Activated CD8-positive, alpha-beta memory T cell treated with anti-CD3 and anti-CD28 coated beads for 24 hours (primary cell): ENCODE results near the gene KAZALD1.

Experiments used
- DNase-seq: peaks from one replicate; pipeline ENCODE4 v3.0.0-alpha.2; 2020

KAZALD1 gene

DNA sequence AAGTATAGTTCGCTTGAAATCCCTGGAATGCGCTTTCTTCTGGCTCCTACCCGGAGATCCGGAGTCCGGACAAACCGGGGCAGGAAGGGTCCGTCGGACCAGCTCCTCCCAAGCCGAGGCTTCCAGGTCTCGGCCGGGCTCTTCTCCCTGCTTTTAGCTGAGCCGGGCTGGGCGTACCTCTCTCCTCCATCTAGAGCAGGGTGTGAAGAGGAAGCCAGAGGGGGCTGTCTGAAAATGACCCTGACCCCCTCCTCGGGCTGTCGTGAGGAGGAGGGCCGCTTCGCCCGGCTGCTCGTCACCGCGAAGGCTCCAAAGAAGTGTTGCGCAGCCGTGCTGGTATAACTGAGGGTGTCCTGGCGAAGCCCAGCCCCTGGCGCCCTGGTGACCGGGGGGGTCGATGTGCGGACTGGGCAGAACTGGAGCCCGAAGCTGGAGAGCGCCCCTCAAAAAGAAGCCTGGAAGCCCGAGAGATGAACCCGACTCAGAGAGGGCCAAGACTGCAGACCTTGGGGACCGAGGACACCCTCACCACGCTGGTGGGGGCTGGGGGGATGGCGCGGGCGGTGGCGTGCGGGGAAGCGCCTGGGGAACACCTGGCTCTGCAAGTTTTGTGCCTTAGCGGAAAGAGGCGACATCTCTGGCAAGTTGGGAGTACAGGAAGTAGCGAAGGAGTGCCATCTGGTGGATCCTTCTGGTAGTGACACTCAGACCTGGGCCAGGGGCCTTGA lies 5.7 kb downstream of the KAZALD1 start:
- DNase-seq: peak; percentile 90

- DNase-seq: no peak
These were observed 7.7 kb downstream of the KAZALD1 start for GRCh38 chr10:101069441-101069840.

GRCh38 chr10:101070098-101070497 lies 8.3 kb downstream of the KAZALD1 start:
- DNase-seq: no peak

DNA sequence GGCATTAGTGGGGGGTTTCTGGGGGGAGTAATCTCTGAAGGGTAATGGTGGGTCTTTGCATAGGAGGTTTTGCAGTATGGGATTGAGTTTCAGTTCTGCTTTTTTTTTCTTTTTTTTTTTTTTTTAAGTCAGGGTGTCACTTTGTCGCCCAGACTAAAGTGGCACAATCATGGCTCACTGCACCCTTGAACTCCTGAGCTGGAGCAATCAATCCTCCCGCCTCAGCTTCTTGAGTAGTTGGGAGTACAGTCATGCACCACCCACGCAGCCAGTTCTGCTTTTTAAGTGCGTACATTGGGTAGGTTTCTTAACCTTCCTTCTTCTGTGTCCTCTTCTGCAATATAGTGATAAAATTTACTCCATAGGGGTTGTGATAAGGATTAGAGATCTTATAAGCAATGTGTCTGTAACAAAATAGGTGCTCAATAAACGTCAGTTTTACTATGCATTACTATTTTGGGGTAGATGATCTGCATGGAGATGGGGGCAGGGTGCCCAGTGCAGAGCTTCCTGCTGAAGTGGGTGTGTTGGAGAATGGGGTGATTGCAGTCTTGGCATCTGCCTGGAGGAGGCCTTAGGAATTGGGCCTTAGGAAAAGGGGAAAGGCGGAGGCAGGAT lies 9.6 kb downstream of the KAZALD1 start:
- no peak for DNase-seq

GRCh38 chr10:101071885-101072433 lies 10.2 kb downstream of the KAZALD1 start:
- no peak for DNase-seq

DNA sequence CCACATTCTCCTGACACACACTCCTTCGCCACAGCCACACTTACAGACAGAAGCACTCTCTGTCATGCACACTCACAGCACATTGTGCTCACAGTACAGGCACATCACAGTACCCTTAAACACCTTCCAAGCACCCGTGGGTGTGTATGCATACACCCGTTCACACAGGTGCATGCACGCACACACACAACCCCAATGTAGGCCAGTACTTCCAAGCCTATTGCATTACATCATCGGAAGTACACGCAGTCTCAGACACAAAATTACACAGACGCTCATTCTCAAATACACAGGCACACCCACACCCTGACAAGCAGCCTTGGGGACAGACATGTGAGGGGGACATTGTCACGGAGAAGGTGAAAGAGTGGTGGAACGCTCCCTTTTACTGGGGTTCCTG lies 11.1 kb downstream of the KAZALD1 start:
- DNase-seq: no peak

DNA sequence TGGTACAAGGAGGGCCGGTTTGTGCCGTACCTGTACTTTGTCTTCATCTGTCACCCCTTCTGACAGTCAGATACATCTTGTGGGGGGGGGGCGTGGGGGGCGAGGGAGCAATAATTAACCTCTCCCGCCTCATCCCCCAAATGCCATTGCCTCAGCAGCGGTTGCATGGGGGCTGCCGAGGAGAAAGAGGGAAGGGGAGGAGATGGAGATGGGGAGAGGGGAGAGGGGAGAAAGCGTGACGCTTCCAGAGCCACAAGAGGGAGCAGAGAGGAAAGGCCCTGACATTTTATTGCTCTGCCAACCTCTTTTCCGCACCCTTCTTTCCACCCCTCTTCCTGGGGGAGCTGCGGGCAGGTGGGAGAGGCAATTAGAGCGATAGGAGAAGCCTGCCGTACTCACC lies 11.8 kb downstream of the KAZALD1 start:
- no peak for DNase-seq

DNA sequence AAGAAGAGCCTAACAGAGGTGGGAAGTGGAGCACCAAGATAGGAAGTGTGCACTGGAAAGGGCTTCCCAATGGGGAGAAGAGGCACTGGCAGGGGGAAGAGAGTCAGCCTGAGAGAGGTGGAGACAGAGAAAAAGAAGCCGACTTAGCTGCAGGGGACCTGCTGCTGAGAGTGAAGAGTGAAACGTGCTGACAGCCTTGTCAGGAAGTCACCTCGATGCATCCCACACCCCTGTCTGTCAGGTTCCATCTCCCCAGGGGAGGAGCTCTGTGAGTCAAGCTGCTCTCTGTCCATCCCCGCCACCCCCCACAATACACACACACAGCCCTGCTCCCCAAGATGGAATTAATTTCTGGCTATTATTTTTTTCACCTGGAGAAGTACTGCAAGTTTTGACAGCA lies 14.0 kb downstream of the KAZALD1 start:
- no peak for DNase-seq

- DNase-seq: no peak
These were observed 14.8 kb downstream of the KAZALD1 start for GRCh38 chr10:101076630-101077029.

DNA sequence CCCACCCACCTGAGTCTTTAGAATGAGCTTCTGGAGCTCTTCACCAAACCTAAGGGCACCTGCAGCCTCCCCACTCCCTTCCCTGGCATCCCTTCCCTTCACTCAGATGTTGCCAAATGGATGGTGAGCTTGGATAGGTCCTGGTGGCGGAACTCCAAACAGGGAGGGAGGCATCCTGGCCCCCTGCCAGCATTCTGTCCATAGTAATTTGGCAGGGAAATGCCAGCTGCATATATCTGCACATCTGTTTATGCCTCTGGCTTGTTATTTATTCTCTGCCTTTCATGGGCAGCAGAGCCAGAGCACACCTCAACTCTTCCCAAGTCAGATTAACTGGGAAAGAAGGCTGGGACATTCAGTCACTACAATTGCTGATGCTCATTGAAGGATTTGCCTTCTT lies 18.1 kb downstream of the KAZALD1 start:
- DNase-seq: no peak

- no peak for DNase-seq
These were observed 19.4 kb downstream of the KAZALD1 start for GRCh38 chr10:101080933-101081931.

GRCh38 chr10:101085846-101086245 lies 24.1 kb downstream of the KAZALD1 start:
- DNase-seq: no peak

GRCh38 chr10:101087376-101087775 lies 25.6 kb downstream of the KAZALD1 start:
- no peak for DNase-seq

DNA sequence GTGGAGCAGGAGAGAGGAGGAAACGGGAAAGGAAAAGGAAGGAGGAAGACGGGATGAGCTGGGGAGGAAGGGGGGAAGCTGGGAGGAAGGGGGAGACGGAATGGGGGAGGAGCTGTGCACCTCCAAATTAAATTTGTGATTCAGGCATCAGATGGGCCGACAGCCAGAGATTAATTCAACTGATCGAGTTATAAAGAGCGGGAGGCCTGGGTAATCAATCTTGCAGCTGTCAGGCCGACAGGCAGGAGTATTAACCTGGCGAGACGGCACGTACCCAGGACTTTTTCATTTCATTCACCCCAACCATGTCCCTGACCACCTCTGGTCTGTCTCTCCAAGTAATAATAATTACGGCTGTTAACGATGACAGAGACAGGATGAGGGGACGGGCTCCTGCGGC lies 26.2 kb downstream of the KAZALD1 start:
- DNase-seq: no peak

DNA sequence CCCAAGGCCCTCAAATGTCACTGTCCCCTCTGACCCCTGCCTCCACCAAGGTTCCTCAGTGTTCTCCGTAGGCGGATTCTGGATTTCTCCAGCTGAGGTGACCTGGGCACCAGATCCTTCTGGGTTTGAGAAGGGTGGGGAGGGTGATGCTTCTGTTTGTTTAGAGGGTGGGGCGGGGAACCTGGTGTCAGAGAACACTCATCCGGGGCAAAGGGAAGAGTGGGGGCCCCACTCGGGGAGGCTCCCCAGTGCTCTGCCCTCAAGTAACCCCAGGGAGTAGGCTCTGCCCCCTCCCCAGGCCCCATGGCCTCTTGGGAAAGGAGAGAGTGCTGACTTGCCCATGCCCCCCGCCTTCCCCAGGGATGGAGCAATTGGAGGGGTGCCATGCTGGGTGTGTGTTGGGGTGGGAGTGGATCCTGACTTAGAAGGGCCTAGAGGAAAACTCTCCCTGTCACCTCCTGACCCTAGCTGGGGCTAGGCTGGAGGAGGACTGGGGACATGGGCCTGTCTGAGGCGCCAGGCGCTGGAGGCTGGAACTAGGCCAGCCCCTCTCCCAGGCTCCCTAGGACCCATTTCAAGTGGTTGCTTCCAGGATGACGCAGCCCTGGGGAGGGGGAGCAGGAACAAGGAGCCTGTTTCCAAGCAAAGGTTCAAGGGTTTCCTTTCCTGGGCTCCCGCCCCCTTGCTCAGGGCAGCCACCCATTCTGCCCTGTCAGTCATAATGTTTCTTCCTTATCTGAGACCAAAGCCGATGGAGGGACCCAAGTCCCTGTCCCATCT lies 27.9 kb downstream of the KAZALD1 start:
- DNase-seq: no peak

GRCh38 chr10:101090597-101090996 lies 28.8 kb downstream of the KAZALD1 start:
- DNase-seq: no peak

GRCh38 chr10:101091546-101092290 lies 29.9 kb downstream of the KAZALD1 start:
- no peak for DNase-seq

- no peak for DNase-seq
These were observed 31.1 kb downstream of the KAZALD1 start for GRCh38 chr10:101092881-101093354.

- DNase-seq: no peak
These were observed 32.5 kb downstream of the KAZALD1 start for GRCh38 chr10:101094121-101094879.

DNA sequence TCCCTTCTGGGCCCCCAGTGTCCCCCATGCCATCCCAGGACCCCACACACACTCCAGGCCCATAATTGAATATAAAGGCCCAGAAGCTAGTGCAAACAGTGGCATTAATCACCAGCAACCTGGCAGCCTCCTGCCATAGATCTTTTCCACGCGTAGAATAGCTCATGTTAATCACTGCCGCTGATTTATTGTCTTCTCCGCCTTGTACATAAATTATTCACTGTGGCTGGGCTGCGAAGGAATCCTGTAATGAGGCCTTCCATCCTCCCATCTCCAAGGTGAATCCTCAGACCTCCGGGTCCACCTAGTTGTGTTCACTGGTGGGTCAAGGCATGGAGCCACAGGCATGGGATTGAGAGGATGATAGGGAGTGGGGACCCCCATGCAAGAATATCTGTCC lies 33.2 kb downstream of the KAZALD1 start:
- no peak for DNase-seq
